ENCODE results near the gene TFPI.

The TFPI gene

GRCh38 chr2:187438455-187438854, 115.8 kb downstream of the TFPI start:
- Histone ChIP-seq H3K9me3 (ENCODE audit: control insufficient read depth, insufficient read depth, low read length) (no peaks in the 10 kb centered on the region), H3K4me3 (ENCODE audit: low read length) (no peak overlapping the region), H3K4me1 (ENCODE audit: control insufficient read depth, insufficient read depth, low read length) (no peaks in the 10 kb centered on the region), H3K27me3 (ENCODE audit: control insufficient read depth, insufficient read depth, low read length) (no peaks in the 10 kb centered on the region), H3K27ac (ENCODE audit: low read length) (no peak overlapping the region), H3K36me3 (ENCODE audit: control insufficient read depth, insufficient read depth, low read length) (no peaks in the 10 kb centered on the region)
- no peak for DNase-seq (ENCODE audit: low read depth, low spot score)
- no CpG with 5 or more reads among the region's 1 CpG for WGBS (ENCODE audit: insufficient coverage, insufficient read length)

- DNase-seq (ENCODE audit: low read depth, low spot score): no peak
- Histone ChIP-seq H3K27me3 (ENCODE audit: control insufficient read depth, insufficient read depth, low read length) (no peaks in the 10 kb centered on the region), H3K4me1 (ENCODE audit: control insufficient read depth, insufficient read depth, low read length) (no peaks in the 10 kb centered on the region), H3K4me3 (ENCODE audit: low read length) (no peak overlapping the region), H3K9me3 (ENCODE audit: control insufficient read depth, insufficient read depth, low read length) (no peaks in the 10 kb centered on the region), H3K27ac (ENCODE audit: low read length) (no peak overlapping the region), H3K36me3 (ENCODE audit: control insufficient read depth, insufficient read depth, low read length) (no peaks in the 10 kb centered on the region)
- WGBS (ENCODE audit: insufficient coverage, insufficient read length): no CpG with 5 or more reads among the region's 4 CpGs
Measured at GRCh38 chr2:187435756-187436155, 118.5 kb downstream of the TFPI start.

GRCh38 chr2:187435078-187435477, 119.2 kb downstream of the TFPI start:
- WGBS (ENCODE audit: insufficient coverage, insufficient read length): no CpG with 5 or more reads among the region's 3 CpGs
- no peaks in the 10 kb centered on the region for H3K27me3 ChIP-seq (ENCODE audit: control insufficient read depth, insufficient read depth, low read length)
- no peak overlapping the region for H3K27ac ChIP-seq (ENCODE audit: low read length)
- H3K4me1 ChIP-seq (ENCODE audit: control insufficient read depth, insufficient read depth, low read length): no peaks in the 10 kb centered on the region
- no peak for DNase-seq (ENCODE audit: low read depth, low spot score)
- H3K36me3 ChIP-seq (ENCODE audit: control insufficient read depth, insufficient read depth, low read length): no peaks in the 10 kb centered on the region
- H3K4me3 ChIP-seq (ENCODE audit: low read length): no peak overlapping the region
- no peaks in the 10 kb centered on the region for H3K9me3 ChIP-seq (ENCODE audit: control insufficient read depth, insufficient read depth, low read length)

GRCh38 chr2:187434342-187434785, 119.9 kb downstream of the TFPI start:
- no peak overlapping the region for H3K27ac ChIP-seq (ENCODE audit: low read length)
- no peak overlapping the region for H3K4me3 ChIP-seq (ENCODE audit: low read length)
- H3K4me1 ChIP-seq (ENCODE audit: control insufficient read depth, insufficient read depth, low read length): no peaks in the 10 kb centered on the region
- WGBS (ENCODE audit: insufficient coverage, insufficient read length): no CpG with 5 or more reads among the region's 1 CpG
- no peaks in the 10 kb centered on the region for H3K9me3 ChIP-seq (ENCODE audit: control insufficient read depth, insufficient read depth, low read length)
- H3K27me3 ChIP-seq (ENCODE audit: control insufficient read depth, insufficient read depth, low read length): no peaks in the 10 kb centered on the region
- DNase-seq (ENCODE audit: low read depth, low spot score): no peak
- no peaks in the 10 kb centered on the region for H3K36me3 ChIP-seq (ENCODE audit: control insufficient read depth, insufficient read depth, low read length)

GRCh38 chr2:187431911-187432310, 122.3 kb downstream of the TFPI start:
- Histone ChIP-seq H3K27ac (ENCODE audit: low read length) (no peak overlapping the region), H3K9me3 (ENCODE audit: control insufficient read depth, insufficient read depth, low read length) (no peaks in the 10 kb centered on the region), H3K27me3 (ENCODE audit: control insufficient read depth, insufficient read depth, low read length) (no peaks in the 10 kb centered on the region), H3K36me3 (ENCODE audit: control insufficient read depth, insufficient read depth, low read length) (no peaks in the 10 kb centered on the region; the same call in 1 of the 2 replicates), H3K4me3 (ENCODE audit: low read length) (no peak overlapping the region), H3K4me1 (ENCODE audit: control insufficient read depth, insufficient read depth, low read length) (no peaks in the 10 kb centered on the region)
- no peak for DNase-seq (ENCODE audit: low read depth, low spot score)

- no peaks in the 10 kb centered on the region; the same call in 1 of the 2 replicates for H3K36me3 ChIP-seq (ENCODE audit: control insufficient read depth, insufficient read depth, low read length)
- H3K4me1 ChIP-seq (ENCODE audit: control insufficient read depth, insufficient read depth, low read length): no peaks in the 10 kb centered on the region
- H3K27ac ChIP-seq (ENCODE audit: low read length): no peak overlapping the region
- H3K27me3 ChIP-seq (ENCODE audit: control insufficient read depth, insufficient read depth, low read length): no peaks in the 10 kb centered on the region
- no peaks in the 10 kb centered on the region for H3K9me3 ChIP-seq (ENCODE audit: control insufficient read depth, insufficient read depth, low read length)
- H3K4me3 ChIP-seq (ENCODE audit: low read length): no peak overlapping the region
- no peak for DNase-seq (ENCODE audit: low read depth, low spot score)
Measured at GRCh38 chr2:187429989-187430388, 124.2 kb downstream of the TFPI start.

GRCh38 chr2:187424146-187424545, 130.1 kb downstream of the TFPI start:
- no peaks in the 10 kb centered on the region for H3K4me1 ChIP-seq (ENCODE audit: control insufficient read depth, insufficient read depth, low read length)
- no peaks in the 10 kb centered on the region; the same call in 1 of the 2 replicates for H3K36me3 ChIP-seq (ENCODE audit: control insufficient read depth, insufficient read depth, low read length)
- no peak overlapping the region for H3K4me3 ChIP-seq (ENCODE audit: low read length)
- no peaks in the 10 kb centered on the region for H3K27me3 ChIP-seq (ENCODE audit: control insufficient read depth, insufficient read depth, low read length)
- no CpG with 5 or more reads among the region's 1 CpG for WGBS (ENCODE audit: insufficient coverage, insufficient read length)
- no peaks in the 10 kb centered on the region for H3K9me3 ChIP-seq (ENCODE audit: control insufficient read depth, insufficient read depth, low read length)
- no peak for DNase-seq (ENCODE audit: low read depth, low spot score)
- no peak overlapping the region for H3K27ac ChIP-seq (ENCODE audit: low read length)

GRCh38 chr2:187422282-187422681, 132.0 kb downstream of the TFPI start:
- no peak for DNase-seq (ENCODE audit: low read depth, low spot score)
- WGBS (ENCODE audit: insufficient coverage, insufficient read length): no CpG with 5 or more reads among the region's 1 CpG
- no peak overlapping the region for H3K4me3 ChIP-seq (ENCODE audit: low read length)
- H3K36me3 ChIP-seq (ENCODE audit: control insufficient read depth, insufficient read depth, low read length): no peaks in the 10 kb centered on the region; the same call in 1 of the 2 replicates
- H3K4me1 ChIP-seq (ENCODE audit: control insufficient read depth, insufficient read depth, low read length): no peaks in the 10 kb centered on the region
- H3K27ac ChIP-seq (ENCODE audit: low read length): no peak overlapping the region
- no peaks in the 10 kb centered on the region for H3K9me3 ChIP-seq (ENCODE audit: control insufficient read depth, insufficient read depth, low read length)
- H3K27me3 ChIP-seq (ENCODE audit: control insufficient read depth, insufficient read depth, low read length): no peaks in the 10 kb centered on the region

- Histone ChIP-seq H3K27me3 (ENCODE audit: control insufficient read depth, insufficient read depth, low read length) (no peaks in the 10 kb centered on the region), H3K36me3 (ENCODE audit: control insufficient read depth, insufficient read depth, low read length) (no peaks in the 10 kb centered on the region)
- DNase-seq (ENCODE audit: low read depth, low spot score): no peak
Measured at GRCh38 chr2:187421519-187421918, 132.7 kb downstream of the TFPI start.

GRCh38 chr2:187419808-187420207, 134.4 kb downstream of the TFPI start:
- Histone ChIP-seq H3K27me3 (ENCODE audit: control insufficient read depth, insufficient read depth, low read length) (no peaks in the 10 kb centered on the region), H3K9me3 (ENCODE audit: control insufficient read depth, insufficient read depth, low read length) (no peaks in the 10 kb centered on the region), H3K27ac (ENCODE audit: low read length) (no peak overlapping the region), H3K36me3 (ENCODE audit: control insufficient read depth, insufficient read depth, low read length) (no peaks in the 10 kb centered on the region), H3K4me1 (ENCODE audit: control insufficient read depth, insufficient read depth, low read length) (no peaks in the 10 kb centered on the region), H3K4me3 (ENCODE audit: low read length) (no peak overlapping the region)
- DNase-seq (ENCODE audit: low read depth, low spot score): no peak
- no CpG with 5 or more reads among the region's 1 CpG for WGBS (ENCODE audit: insufficient coverage, insufficient read length)

More at GRCh38 chr2:187421519-187421918, 132.7 kb downstream of the TFPI start:
- Histone ChIP-seq H3K27ac (ENCODE audit: low read length) (no peak overlapping the region), H3K4me3 (ENCODE audit: low read length) (no peak overlapping the region), H3K4me1 (ENCODE audit: control insufficient read depth, insufficient read depth, low read length) (no peaks in the 10 kb centered on the region), H3K9me3 (ENCODE audit: control insufficient read depth, insufficient read depth, low read length) (no peaks in the 10 kb centered on the region)
- WGBS (ENCODE audit: insufficient coverage, insufficient read length): no CpG with 5 or more reads among the region's 3 CpGs

- no peak overlapping the region for H3K27ac ChIP-seq (ENCODE audit: low read length)
- no peaks in the 10 kb centered on the region for H3K9me3 ChIP-seq (ENCODE audit: control insufficient read depth, insufficient read depth, low read length)
- no peak for DNase-seq (ENCODE audit: low read depth, low spot score)
- H3K4me1 ChIP-seq (ENCODE audit: control insufficient read depth, insufficient read depth, low read length): peaks cover 2% of the 10 kb centered on the region
- H3K4me3 ChIP-seq (ENCODE audit: low read length): no peak overlapping the region
- WGBS (ENCODE audit: insufficient coverage, insufficient read length): no CpG with 5 or more reads among the region's 5 CpGs
- no peaks in the 10 kb centered on the region for H3K36me3 ChIP-seq (ENCODE audit: control insufficient read depth, insufficient read depth, low read length)
- H3K27me3 ChIP-seq (ENCODE audit: control insufficient read depth, insufficient read depth, low read length): no peaks in the 10 kb centered on the region
Measured at GRCh38 chr2:187415449-187415848, 138.8 kb downstream of the TFPI start.

Measured in iPS DF 6.9 (cell line).